ENCODE results near the gene SLC25A17.
"Not testable (repeated sequence)": the region's sequence is repeated elsewhere in the genome, so short reads cannot be mapped to it uniquely, and the experiment has no call there.

Gene SLC25A17

GRCh38 chr22:40720538-40721256 lies 98.4 kb downstream of the SLC25A17 start:
- no peak for DNase-seq (ENCODE audit: low read depth in 2 of 3, low spot score in 2 of 3)

- DNase-seq (ENCODE audit: low read depth in 2 of 3, low spot score in 2 of 3): not testable (repeated sequence)
Observed at GRCh38 chr22:40720156-40720537, 99.0 kb downstream of the SLC25A17 start.
